Trophoblast cell (in vitro differentiated cells and primary cell): ENCODE data around the gene TTLL11.

Experiments used
- DNase-seq, 2 donors: peaks; one replicate each; pipeline ENCODE4 v3.0.0-alpha.2; 2016
- H2AFZ ChIP-seq: 2 replicates; pipeline ENCODE4 v1.6.1; 2013; ENCODE audit warnings: low read length, moderate library complexity, mild to moderate bottlenecking; ENCODE audit not compliant: insufficient read depth, poor library complexity
- H2AK5ac ChIP-seq: 2 replicates; pipeline ENCODE4 v1.6.1; 2013; ENCODE audit warnings: mild to moderate bottlenecking, low read length
- H2BK120ac ChIP-seq: 2 replicates; pipeline ENCODE4 v1.6.1; 2013; ENCODE audit warnings: low read length, mild to moderate bottlenecking, moderate library complexity; ENCODE audit not compliant: insufficient read depth, poor library complexity
- H2BK12ac ChIP-seq: 2 replicates; pipeline ENCODE4 v1.6.1; 2013; ENCODE audit warnings: mild to moderate bottlenecking, low read length, moderate library complexity
- H2BK5ac ChIP-seq: 2 replicates; pipeline ENCODE4 v1.6.1; 2013; ENCODE audit warnings: low read length, low read depth, moderate library complexity, mild to moderate bottlenecking; ENCODE audit not compliant: poor library complexity
- H3K14ac ChIP-seq: 2 replicates; pipeline ENCODE4 v1.6.1; 2013; ENCODE audit warnings: mild to moderate bottlenecking, low read length
- H3K18ac ChIP-seq: 2 replicates; pipeline ENCODE4 v1.6.1; 2013; ENCODE audit warnings: mild to moderate bottlenecking, low read length
- H3K23ac ChIP-seq: 2 replicates; pipeline ENCODE4 v1.6.1; 2013; ENCODE audit warnings: low read length
- H3K27ac ChIP-seq: 2 replicates; pipeline ENCODE4 v1.5.1; 2013; ENCODE audit warnings: low read depth, mild to moderate bottlenecking, inconsistent platforms, low read length, moderate library complexity
- H3K27me3 ChIP-seq: 2 replicates; pipeline ENCODE4 v1.6.1; 2013; ENCODE audit warnings: inconsistent platforms, mild to moderate bottlenecking, low read length, moderate library complexity; ENCODE audit not compliant: insufficient read depth
- H3K36me3 ChIP-seq, 2 experiments: 1 replicate in 1 of 2; 2 replicates in 1 of 2; pipeline ENCODE4 v1.6.1; 2013; ENCODE audit warnings: low read length in 2 of 2, mild to moderate bottlenecking in 2 of 2, moderate library complexity in 1 of 2; ENCODE audit not compliant: insufficient read depth in 2 of 2, control insufficient read depth in 1 of 2
- H3K4ac ChIP-seq: 2 replicates; pipeline ENCODE4 v1.6.1; 2013; ENCODE audit warnings: low read depth, mild to moderate bottlenecking, low read length, moderate library complexity
- H3K4me1 ChIP-seq, 2 experiments: 1 replicate in 1 of 2; 2 replicates in 1 of 2; pipeline ENCODE4 v1.6.1; 2013; ENCODE audit warnings: low read length in 2 of 2, mild to moderate bottlenecking in 2 of 2, moderate library complexity in 1 of 2; ENCODE audit not compliant: insufficient read depth in 2 of 2, control insufficient read depth in 1 of 2
- H3K4me2 ChIP-seq: 2 replicates; pipeline ENCODE4 v1.6.1; 2013; ENCODE audit warnings: inconsistent platforms, mild to moderate bottlenecking, low read length, moderate library complexity
- H3K4me3 ChIP-seq: 2 replicates; pipeline ENCODE4 v1.5.1; 2013; ENCODE audit warnings: mild to moderate bottlenecking, low read depth, low read length, inconsistent platforms
- H3K79me1 ChIP-seq: one replicate; pipeline ENCODE4 v1.6.1; 2013; ENCODE audit warnings: low read length
- H3K79me2 ChIP-seq: 2 replicates; pipeline ENCODE4 v1.6.1; 2013; ENCODE audit warnings: low read length, mild to moderate bottlenecking; ENCODE audit not compliant: control insufficient read depth, insufficient read depth, poor library complexity
- H3K9ac ChIP-seq: 2 replicates; pipeline ENCODE4 v1.6.1; 2013; ENCODE audit warnings: mild to moderate bottlenecking, low read length
- H3K9me3 ChIP-seq: 2 replicates; pipeline ENCODE4 v1.6.1; 2013; ENCODE audit warnings: low read depth, mild to moderate bottlenecking, control low read depth, inconsistent platforms, low read length; ENCODE audit not compliant: insufficient read depth
- H4K12ac ChIP-seq: 2 replicates; pipeline ENCODE4 v1.6.1; 2013; ENCODE audit warnings: low read depth, mild to moderate bottlenecking, low read length, moderate library complexity
- H4K8ac ChIP-seq: 2 replicates; pipeline ENCODE4 v1.6.1; 2013; ENCODE audit warnings: low read depth, mild to moderate bottlenecking, low read length, moderate library complexity
- H4K91ac ChIP-seq: one replicate; pipeline ENCODE4 v1.6.1; 2013; ENCODE audit warnings: low read depth, mild to moderate bottlenecking, low read length, moderate library complexity
- WGBS: extraction: QIAGEN DNeasy Blood & Tissue Kit; methylation state at CpG from one replicate; pipeline ENCODE4 v1.1.7; 2013; ENCODE audit warnings: missing lambda C conversion rate; ENCODE audit not compliant: insufficient read length, insufficient coverage; ENCODE audit errors: extremely low coverage; 5-methylcytosine and 5-hydroxymethylcytosine counted together

TTLL11 gene

GRCh38 chr9:122097679-122098315 lies 4.7 kb upstream of the TTLL11 start:
- H3K9ac ChIP-seq, result no peak overlapping the region
- H2BK5ac ChIP-seq, result no peak overlapping the region
- H2AFZ ChIP-seq, result no peak overlapping the region
- no peaks in the 10 kb centered on the region for H3K79me1 ChIP-seq
- H3K4me2 ChIP-seq, result no peak overlapping the region
- no peak overlapping the region for H2BK12ac ChIP-seq
- H3K23ac ChIP-seq, result no peak overlapping the region
- H3K9me3 ChIP-seq, result no peaks in the 10 kb centered on the region
- H3K79me2 ChIP-seq, result no peaks in the 10 kb centered on the region
- no CpG with 5 or more reads among the region's 8 CpGs for WGBS
- H2AK5ac ChIP-seq, result no peak overlapping the region
- no peak for DNase-seq
- no peak overlapping the region for H3K27ac ChIP-seq
- no peak overlapping the region for H4K12ac ChIP-seq
- no peak overlapping the region for H3K14ac ChIP-seq
- H3K4me3 ChIP-seq, result no peak overlapping the region
- H3K4ac ChIP-seq, result no peak overlapping the region
- H3K27me3 ChIP-seq, result no peaks in the 10 kb centered on the region
- no peak overlapping the region for H2BK120ac ChIP-seq
- no peaks in the 10 kb centered on the region for H3K36me3 ChIP-seq
- peaks cover 0 to 3% of the 10 kb centered on the region in 2 experiments for H3K4me1 ChIP-seq
- no peak overlapping the region for H3K18ac ChIP-seq
- no peak overlapping the region for H4K91ac ChIP-seq
- no peak overlapping the region for H4K8ac ChIP-seq

GRCh38 chr9:122096620-122097415 lies 3.7 kb upstream of the TTLL11 start:
- no peaks in the 10 kb centered on the region for H3K79me2 ChIP-seq
- no peak overlapping the region for H4K91ac ChIP-seq
- H3K18ac ChIP-seq, result no peak overlapping the region
- no peak overlapping the region for H2AK5ac ChIP-seq
- no peak overlapping the region for H2BK5ac ChIP-seq
- H2AFZ ChIP-seq, result no peak overlapping the region
- H3K23ac ChIP-seq, result no peak overlapping the region
- DNase-seq, result no peak
- no peaks in the 10 kb centered on the region for H3K9me3 ChIP-seq
- no peak overlapping the region for H3K27ac ChIP-seq
- H2BK12ac ChIP-seq, result no peak overlapping the region
- no peak overlapping the region for H2BK120ac ChIP-seq
- no peaks in the 10 kb centered on the region for H3K79me1 ChIP-seq
- no peak overlapping the region for H3K4me3 ChIP-seq
- H4K12ac ChIP-seq, result no peak overlapping the region
- no peaks in the 10 kb centered on the region for H3K36me3 ChIP-seq
- no peak overlapping the region for H3K9ac ChIP-seq
- no peak overlapping the region for H3K4me2 ChIP-seq
- H3K27me3 ChIP-seq, result no peaks in the 10 kb centered on the region
- no peak overlapping the region for H3K14ac ChIP-seq
- no CpG with 5 or more reads among the region's 4 CpGs for WGBS
- H3K4ac ChIP-seq, result no peak overlapping the region
- H3K4me1 ChIP-seq, result peaks cover 5 to 8% of the 10 kb centered on the region in 2 experiments
- no peak overlapping the region for H4K8ac ChIP-seq

GRCh38 chr9:122095010-122095767 lies 2.1 kb upstream of the TTLL11 start:
- Histone ChIP-seq H3K4me1 (peaks cover 5 to 8% of the 10 kb centered on the region in 2 experiments), H3K27me3 (no peaks in the 10 kb centered on the region), H3K4me3 (no peak overlapping the region), H3K4ac (no peak overlapping the region), H3K18ac (no peak overlapping the region), H3K79me2 (no peaks in the 10 kb centered on the region), H3K9ac (no peak overlapping the region), H2AFZ (no peak overlapping the region), H3K27ac (no peak overlapping the region), H4K91ac (no peak overlapping the region), H2BK120ac (no peak overlapping the region), H4K8ac (no peak overlapping the region), H3K4me2 (no peak overlapping the region), H3K23ac (no peak overlapping the region), H3K36me3 (no peaks in the 10 kb centered on the region), H2BK5ac (no peak overlapping the region), H3K9me3 (no peaks in the 10 kb centered on the region), H3K14ac (no peak overlapping the region), H2AK5ac (no peak overlapping the region), H2BK12ac (no peak overlapping the region), H3K79me1 (no peaks in the 10 kb centered on the region), H4K12ac (no peak overlapping the region)
- no CpG with 5 or more reads among the region's 14 CpGs for WGBS
- peak; percentile 44 to 81 for DNase-seq

- H3K23ac ChIP-seq, result no peak overlapping the region
Observed at GRCh38 chr9:122091682-122092592, 1.2 kb downstream of the TTLL11 start.

More at GRCh38 chr9:122091682-122092592, 1.2 kb downstream of the TTLL11 start:
- Histone ChIP-seq H4K8ac (no peak overlapping the region), H3K18ac (no peak overlapping the region), H3K14ac (no peak overlapping the region), H3K4me3 (peak overlapping the region; percentile 93), H3K9me3 (no peaks in the 10 kb centered on the region), H4K12ac (no peak overlapping the region), H3K4ac (no peak overlapping the region), H3K4me1 (peaks cover 5 to 8% of the 10 kb centered on the region in 2 experiments), H2AK5ac (no peak overlapping the region), H2BK120ac (no peak overlapping the region), H3K4me2 (peak overlapping the region; percentile 100), H3K36me3 (no peaks in the 10 kb centered on the region), H3K27ac (no peak overlapping the region), H2BK12ac (no peak overlapping the region), H4K91ac (no peak overlapping the region), H2BK5ac (no peak overlapping the region), H3K79me2 (no peaks in the 10 kb centered on the region), H3K27me3 (no peaks in the 10 kb centered on the region), H3K79me1 (no peaks in the 10 kb centered on the region), H2AFZ (peak overlapping the region; percentile 93), H3K9ac (no peak overlapping the region)
- no CpG with 5 or more reads among the region's 11 CpGs for WGBS
- DNase-seq, result no peak
